H54 (cell line): ENCODE data around the gene ARVCF.

Source experiments
- DNase-seq: peaks from one replicate; pipeline ENCODE4 v3.0.0; 2011; ENCODE audit warnings: low spot score, mixed read lengths; ENCODE audit not compliant: insufficient read length
- FAIRE-seq: peaks from 3 replicates; lab custom pipeline; 2011; peaks lifted over from hg19 to GRCh38; lab: Jason Lieb, UNC
- POLR2A ChIP-seq: IDR thresholded peaks from 2 replicates; pipeline ENCODE4 v1.6.1; 2011; ENCODE audit warnings: low read depth, mild to moderate bottlenecking, low read length

Gene ARVCF

GRCh38 chr22:20057596-20058268 lies 41.1 kb upstream of the ARVCF start:
- DNase-seq (no peak), FAIRE-seq (no peak)
- TF ChIP-seq POLR2A = no peak

DNA sequence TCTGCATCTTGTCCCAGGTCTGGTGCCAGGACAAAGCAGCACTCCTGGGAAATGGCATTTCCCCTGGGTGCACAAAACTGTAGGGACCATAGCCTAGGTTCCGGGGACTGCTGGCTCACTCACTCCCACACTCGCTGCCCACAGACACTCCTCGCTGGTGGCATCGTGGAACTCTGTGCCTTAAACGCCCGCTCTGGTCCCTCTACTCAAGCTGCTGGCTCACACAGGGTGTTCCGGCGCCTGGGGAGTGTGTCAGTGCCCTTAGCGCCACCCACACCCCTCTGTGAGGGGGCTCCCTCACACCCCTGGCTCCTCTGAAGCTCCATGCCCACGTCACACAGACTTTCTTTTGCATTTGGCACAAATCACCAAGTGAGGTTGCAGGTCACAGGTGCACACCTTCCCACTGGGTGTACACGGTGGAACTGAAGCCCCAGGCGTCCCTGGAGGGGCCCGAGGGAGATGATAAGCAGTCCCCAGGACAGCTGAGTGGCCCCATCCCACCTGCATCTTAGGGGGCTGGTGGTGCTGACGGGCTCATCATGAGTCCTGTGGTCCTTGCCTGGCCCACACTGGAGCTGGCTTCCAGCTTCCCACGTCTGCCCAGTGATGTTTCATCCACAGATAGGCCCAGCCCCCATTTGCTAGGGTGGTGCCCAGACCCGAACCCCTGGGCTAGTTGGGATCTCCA lies 40.2 kb upstream of the ARVCF start:
- no peak for TF ChIP-seq POLR2A

GRCh38 chr22:20056161-20056560 lies 39.5 kb upstream of the ARVCF start:
- FAIRE-seq = no peak
- no peak for TF ChIP-seq POLR2A
- DNase-seq = no peak

More for the DNA sequence above, 40.2 kb upstream of the ARVCF start:
- DNase-seq = no peak
- FAIRE-seq = no peak

- DNase-seq (no peak), FAIRE-seq (no peak)
- no peak for TF ChIP-seq POLR2A
Observed at GRCh38 chr22:20055654-20056053, 39.0 kb upstream of the ARVCF start.

DNA sequence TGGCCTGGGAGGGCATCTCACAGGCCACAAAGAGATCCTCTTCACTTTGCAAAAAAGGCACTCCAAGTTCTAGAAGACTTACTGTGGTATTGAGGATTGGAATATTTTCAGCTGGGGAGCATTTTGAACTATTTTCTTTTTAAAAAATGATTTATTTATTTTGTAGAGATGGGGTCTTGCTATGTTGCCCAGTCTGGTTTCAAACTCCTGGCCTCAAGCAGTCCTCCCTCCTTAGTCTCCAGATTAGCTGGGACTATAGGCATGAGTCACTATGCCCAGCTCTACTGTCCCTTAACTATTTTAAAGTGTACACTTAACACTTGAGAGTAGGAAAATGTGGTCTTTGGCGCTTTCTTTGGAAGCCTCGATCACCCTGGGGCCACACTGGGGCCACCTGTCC lies 38.5 kb upstream of the ARVCF start:
- no peak for DNase-seq
- FAIRE-seq = no peak

GRCh38 chr22:20054485-20054884 lies 37.9 kb upstream of the ARVCF start:
- DNase-seq = no peak
- TF ChIP-seq POLR2A = no peak
- no peak for FAIRE-seq

More for the DNA sequence above, 38.5 kb upstream of the ARVCF start:
- TF ChIP-seq POLR2A = no peak

- FAIRE-seq (no peak), DNase-seq (no peak)
- no peak for TF ChIP-seq POLR2A
Observed at GRCh38 chr22:20054034-20054427, 37.4 kb upstream of the ARVCF start.

DNA sequence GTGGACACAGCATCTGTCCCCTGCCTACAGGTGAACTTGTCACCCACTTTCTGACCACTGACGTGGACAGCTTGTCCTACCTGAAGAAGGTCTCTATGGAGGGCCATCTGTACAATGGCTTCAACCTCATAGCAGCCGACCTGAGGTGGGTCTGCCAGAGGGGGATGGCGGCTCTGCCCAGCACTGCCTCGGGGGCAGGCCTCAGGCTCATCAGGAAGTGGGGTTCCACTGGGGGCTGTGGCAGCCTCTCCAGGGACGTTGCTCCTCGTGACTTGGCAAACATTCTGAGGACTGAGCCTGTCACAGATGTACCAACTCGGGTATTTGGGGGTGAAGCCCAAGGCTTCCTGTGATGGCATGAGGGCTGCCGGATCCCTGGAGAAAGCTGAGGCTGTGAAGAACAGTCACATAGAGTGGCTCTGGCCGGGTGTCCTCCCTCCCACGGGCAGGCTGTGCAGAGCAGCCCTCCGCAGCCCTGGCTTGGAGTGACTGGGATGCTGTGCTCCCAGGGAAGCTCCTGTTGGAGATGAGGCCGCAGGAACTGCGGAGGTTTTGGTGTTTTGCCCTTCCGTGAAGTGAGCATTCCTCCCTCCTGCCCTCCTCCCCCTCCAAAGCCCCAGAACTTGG lies 36.9 kb upstream of the ARVCF start:
- FAIRE-seq (no peak), DNase-seq (no peak)
- TF ChIP-seq POLR2A = no peak

GRCh38 chr22:20052309-20053259 lies 36.0 kb upstream of the ARVCF start:
- DNase-seq (no peak), FAIRE-seq (no peak)
- TF ChIP-seq POLR2A = no peak

DNA sequence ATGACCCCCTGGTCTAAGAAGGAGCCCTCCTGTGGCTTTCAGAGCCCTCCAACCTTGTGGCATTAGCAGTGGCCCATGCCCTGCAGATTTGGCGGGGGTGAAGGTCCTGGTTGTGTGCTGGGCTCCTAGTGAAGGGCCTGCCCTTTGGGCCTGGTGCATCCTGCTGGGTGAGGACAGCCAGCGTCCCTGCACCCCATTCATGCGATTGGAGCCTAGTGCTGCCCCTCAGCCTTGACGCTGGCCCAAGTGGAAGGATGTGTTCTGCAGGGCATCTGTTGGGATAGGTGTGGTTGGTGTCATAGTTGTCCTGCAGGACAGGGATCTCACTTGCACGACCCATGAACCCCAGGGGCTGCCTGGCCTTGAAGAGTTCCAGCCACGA lies 35.3 kb upstream of the ARVCF start:
- no peak for TF ChIP-seq POLR2A
- DNase-seq (no peak), FAIRE-seq (no peak)

- DNase-seq (no peak), FAIRE-seq (no peak)
- TF ChIP-seq POLR2A = no peak
Observed at GRCh38 chr22:20046730-20047129, 30.1 kb upstream of the ARVCF start.

- FAIRE-seq (no peak), DNase-seq (no peak)
- no peak for TF ChIP-seq POLR2A
Observed at GRCh38 chr22:20044495-20045151, 28.0 kb upstream of the ARVCF start.

DNA sequence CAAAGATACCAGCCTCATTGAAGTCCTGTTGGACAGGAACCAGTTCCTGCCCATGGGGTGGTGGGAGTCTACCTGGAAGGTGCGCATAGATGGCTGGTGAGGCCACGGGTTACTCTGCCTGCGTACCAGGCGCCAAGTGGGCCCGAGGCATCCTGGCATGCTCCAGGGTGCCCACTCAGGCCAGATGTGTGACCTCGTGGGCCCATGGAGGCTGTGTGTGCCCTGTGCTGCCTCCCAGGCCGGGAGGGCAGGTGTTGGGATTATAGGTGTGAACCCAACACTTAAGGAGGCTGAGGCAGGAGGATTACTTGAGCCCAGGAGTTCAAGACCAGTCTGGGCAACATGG lies 27.3 kb upstream of the ARVCF start:
- DNase-seq (no peak), FAIRE-seq (no peak)
- no peak for TF ChIP-seq POLR2A
